Activated T-cell treated with anti-CD3 and anti-CD28 coated beads, Interleukin-2, amount 50 U/mL, for 24 hours (primary cell): ENCODE measurements around the gene DVL3.

Source experiments
- DNase-seq: peaks from one replicate; pipeline ENCODE4 v3.0.0-alpha.2; 2020
- H3K27ac Mint-ChIP-seq: 2 replicates; pipeline ENCODE4 v1.8.0; 2020; ENCODE audit warnings: mild to moderate bottlenecking, mixed read lengths
- H3K27me3 Mint-ChIP-seq: 2 replicates; pipeline ENCODE4 v1.8.0; 2020; ENCODE audit warnings: mixed read lengths
- H3K36me3 Mint-ChIP-seq: 2 replicates; pipeline ENCODE4 v1.8.0; 2020; ENCODE audit warnings: low read depth, mixed read lengths
- H3K4me1 Mint-ChIP-seq: 2 replicates; pipeline ENCODE4 v1.8.0; 2020; ENCODE audit warnings: low read depth, mixed read lengths
- H3K4me3 Mint-ChIP-seq: 2 replicates; pipeline ENCODE4 v1.8.0; 2020; ENCODE audit warnings: mild to moderate bottlenecking, moderate library complexity, mixed read lengths
- H3K9me3 Mint-ChIP-seq: 2 replicates; pipeline ENCODE4 v1.8.0; 2020; ENCODE audit warnings: mixed read lengths

Gene DVL3

DNA sequence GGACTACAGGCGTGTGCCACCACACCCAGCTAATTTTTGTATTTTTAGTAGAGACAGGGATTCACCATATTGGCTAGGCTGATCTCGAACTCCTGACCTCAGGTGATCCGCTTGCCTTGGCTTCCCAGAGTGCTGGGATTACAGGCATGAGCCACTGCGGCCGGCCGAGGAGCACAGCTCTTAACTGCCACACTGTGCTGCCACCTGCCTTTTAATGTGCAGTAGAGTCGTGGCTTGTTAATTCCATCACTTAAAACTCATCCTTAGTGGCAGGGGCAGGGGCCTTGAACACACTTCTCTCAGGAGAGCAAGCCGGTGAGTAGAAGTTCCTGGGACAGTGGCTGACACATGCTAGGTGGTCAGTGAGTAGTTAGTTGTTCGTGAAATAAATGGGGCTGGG is 43.3 kb downstream of the DVL3 start:
- DNase-seq: no peak
- no peaks in the 10 kb centered on the region for H3K4me1 Mint-ChIP-seq
- H3K4me3 Mint-ChIP-seq: no peak overlapping the region
- no peaks in the 10 kb centered on the region for H3K27me3 Mint-ChIP-seq
- no peak overlapping the region for H3K27ac Mint-ChIP-seq
- H3K36me3 Mint-ChIP-seq: peaks cover 31% of the 10 kb centered on the region
- no peaks in the 10 kb centered on the region for H3K9me3 Mint-ChIP-seq

DNA sequence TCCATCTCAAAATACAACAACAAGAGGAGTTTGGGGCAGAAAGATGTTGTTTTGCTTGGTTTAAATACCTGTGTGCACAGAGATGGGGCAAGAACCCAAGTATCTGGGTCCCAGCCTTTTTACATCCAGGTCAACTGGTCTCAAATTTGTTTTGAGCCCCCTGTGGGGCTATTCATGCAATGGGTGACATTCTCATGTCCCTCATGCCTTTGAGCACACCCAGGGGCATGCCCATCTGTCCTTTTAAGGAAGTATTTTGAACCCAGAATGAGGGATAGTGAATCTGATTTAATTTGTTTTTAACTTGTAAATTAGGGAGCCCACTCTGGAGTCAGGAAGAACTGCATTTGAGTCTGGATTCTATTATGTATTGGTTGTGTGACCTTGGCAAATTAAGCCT is 45.6 kb downstream of the DVL3 start:
- peaks cover 3% of the 10 kb centered on the region for H3K27me3 Mint-ChIP-seq
- no peaks in the 10 kb centered on the region for H3K4me1 Mint-ChIP-seq
- no peak overlapping the region for H3K27ac Mint-ChIP-seq
- H3K36me3 Mint-ChIP-seq: peaks cover 8% of the 10 kb centered on the region
- H3K4me3 Mint-ChIP-seq: no peak overlapping the region
- DNase-seq: no peak
- no peaks in the 10 kb centered on the region for H3K9me3 Mint-ChIP-seq

DNA sequence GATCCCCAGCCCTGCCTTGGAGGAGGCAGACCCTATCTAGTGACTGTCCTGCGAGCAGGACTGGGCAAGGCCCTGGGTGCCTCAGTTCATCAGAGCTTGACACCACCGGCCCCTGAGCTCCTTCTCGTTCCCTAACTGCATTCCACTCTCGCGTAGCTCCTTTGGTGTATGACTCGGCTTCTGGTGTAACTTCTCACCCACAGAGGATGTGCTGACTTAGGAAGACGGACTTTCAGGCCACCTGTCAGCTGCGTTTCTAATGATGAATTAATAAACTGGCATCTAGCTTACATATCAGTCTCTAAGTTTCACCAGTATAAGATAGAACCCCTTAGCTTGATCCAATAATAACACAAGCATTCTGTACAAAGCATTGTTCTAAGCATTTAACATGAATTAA is 48.3 kb downstream of the DVL3 start:
- H3K4me1 Mint-ChIP-seq: no peaks in the 10 kb centered on the region
- H3K27me3 Mint-ChIP-seq: peaks cover 17% of the 10 kb centered on the region
- no peaks in the 10 kb centered on the region for H3K9me3 Mint-ChIP-seq
- no peak overlapping the region for H3K27ac Mint-ChIP-seq
- H3K4me3 Mint-ChIP-seq: no peak overlapping the region
- no peak for DNase-seq
- no peaks in the 10 kb centered on the region for H3K36me3 Mint-ChIP-seq

DNA sequence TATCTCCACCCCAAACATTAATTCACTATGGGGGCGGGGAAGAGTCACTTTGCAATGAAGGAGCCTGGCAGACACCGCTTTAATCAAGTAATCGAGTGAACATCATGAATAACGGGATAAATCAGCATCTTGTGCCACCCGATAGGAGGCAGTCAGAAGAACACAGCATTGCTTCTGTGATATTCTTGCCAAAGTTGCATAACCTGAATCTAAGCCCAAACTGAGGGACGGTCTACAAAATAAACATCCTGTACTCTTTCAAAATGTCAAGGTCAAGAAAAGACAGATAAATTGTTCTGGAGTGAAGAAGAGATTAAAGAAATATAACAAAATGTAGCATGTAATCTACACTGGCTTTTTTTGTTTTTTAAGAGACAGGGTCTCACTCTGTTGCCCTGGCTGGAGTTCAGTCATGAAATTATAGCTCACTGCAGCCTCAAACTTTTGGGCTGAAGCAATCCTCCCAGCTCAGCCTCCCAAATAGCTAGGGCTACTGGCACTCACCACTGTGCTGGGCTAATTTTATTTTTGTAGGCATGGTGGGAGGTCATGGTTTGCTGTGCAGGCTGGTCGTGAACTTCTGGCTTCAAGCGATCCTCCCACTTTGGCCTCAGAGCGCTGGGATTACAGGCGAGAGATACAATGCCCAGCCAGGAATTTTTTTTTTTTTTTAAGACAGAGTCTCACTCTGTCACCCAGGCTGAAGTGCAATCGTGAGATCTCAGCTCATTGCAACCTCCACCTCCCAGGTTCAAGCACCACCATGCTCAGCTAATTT is 54.2 kb downstream of the DVL3 start:
- Mint-ChIP-seq H3K4me1 (no peaks in the 10 kb centered on the region), H3K27ac (no peak overlapping the region), H3K9me3 (no peaks in the 10 kb centered on the region), H3K36me3 (no peaks in the 10 kb centered on the region), H3K4me3 (no peak overlapping the region), H3K27me3 (peaks cover 17% of the 10 kb centered on the region)
- DNase-seq: no peak

DNA sequence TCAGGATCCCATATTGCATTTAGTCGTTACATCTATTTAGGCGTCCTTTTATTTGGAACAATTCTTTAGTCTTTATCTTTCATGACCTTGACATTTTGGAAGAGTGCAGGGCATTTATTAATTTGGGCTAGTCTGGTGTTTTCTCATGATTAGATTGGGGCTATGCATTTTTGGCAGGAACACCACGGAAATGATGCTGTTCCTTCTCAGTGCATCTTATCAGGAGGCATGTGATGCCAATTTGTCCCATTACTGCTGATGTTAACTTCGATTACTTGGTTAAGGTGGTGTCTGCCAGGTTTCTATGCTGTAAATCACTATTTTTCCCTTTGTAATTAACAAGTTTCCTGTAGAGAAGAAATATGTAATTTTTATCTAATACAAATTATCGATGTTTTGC is 56.1 kb downstream of the DVL3 start:
- Mint-ChIP-seq H3K36me3 (no peaks in the 10 kb centered on the region), H3K9me3 (no peaks in the 10 kb centered on the region), H3K4me1 (no peaks in the 10 kb centered on the region), H3K27me3 (peaks cover 18% of the 10 kb centered on the region), H3K4me3 (no peak overlapping the region), H3K27ac (no peak overlapping the region)
- DNase-seq: no peak

DNA sequence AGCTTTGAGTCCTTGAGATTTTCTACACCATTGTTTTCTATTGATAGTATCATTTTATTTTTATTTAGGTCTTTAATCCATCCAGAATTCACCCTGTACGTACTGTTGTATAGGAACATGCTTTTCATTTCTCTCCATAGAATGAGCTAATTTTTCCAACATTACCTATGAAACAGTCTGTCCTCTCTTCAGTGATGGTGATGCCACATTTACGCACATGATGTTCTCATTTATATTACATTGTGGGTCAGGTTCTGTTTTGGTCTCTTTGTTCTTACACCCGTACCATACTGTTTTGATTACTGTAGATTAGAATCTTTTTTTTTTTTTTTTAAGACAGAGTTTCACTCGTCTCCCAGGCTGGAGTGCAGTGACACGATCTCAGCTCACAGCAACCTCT is 56.5 kb downstream of the DVL3 start:
- DNase-seq: no peak
- Mint-ChIP-seq H3K9me3 (no peaks in the 10 kb centered on the region), H3K4me1 (no peaks in the 10 kb centered on the region), H3K27me3 (peaks cover 13% of the 10 kb centered on the region), H3K4me3 (no peak overlapping the region), H3K27ac (no peak overlapping the region), H3K36me3 (no peaks in the 10 kb centered on the region)

DNA sequence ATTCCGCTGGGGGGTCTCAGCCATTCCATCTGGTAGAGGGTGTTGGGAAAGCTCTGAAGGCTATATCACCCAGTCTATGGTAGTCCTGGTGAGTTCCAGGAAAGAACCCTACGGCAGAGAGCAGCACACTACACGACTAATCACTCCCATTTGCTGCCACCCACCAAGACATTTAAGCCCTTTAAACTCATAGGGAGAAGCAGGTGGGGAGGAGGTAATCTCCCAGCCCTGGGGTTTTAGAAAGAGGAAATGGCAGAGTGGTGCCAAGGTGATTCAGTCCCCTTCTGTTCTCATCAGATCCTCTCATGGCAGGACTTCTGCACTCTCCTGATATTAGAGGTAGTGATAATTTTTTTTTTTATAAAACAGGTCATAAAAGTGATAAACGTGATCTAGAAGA is 63.6 kb downstream of the DVL3 start:
- Mint-ChIP-seq H3K36me3 (no peaks in the 10 kb centered on the region), H3K4me1 (no peaks in the 10 kb centered on the region), H3K27me3 (peaks cover 20% of the 10 kb centered on the region), H3K4me3 (no peak overlapping the region), H3K27ac (no peak overlapping the region), H3K9me3 (no peaks in the 10 kb centered on the region)
- no peak for DNase-seq

DNA sequence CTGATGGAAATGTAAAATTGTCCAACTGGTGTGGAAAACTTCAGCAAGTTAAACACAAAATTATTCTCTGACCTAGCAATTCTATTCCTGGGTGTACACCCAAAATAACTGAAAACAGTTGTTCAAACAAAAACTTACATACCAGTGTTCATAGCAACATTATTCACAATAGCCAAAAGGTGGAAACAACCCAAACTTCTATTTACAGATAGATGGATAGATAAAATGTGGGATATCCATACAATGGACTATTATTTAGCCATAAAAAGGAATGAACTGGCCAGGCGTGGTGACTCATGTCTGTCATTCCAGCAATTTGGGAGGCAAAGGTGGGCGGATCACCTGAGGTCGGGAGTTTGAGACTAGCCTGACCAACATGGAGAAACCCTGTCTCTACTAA is 67.3 kb downstream of the DVL3 start:
- H3K27ac Mint-ChIP-seq: no peak overlapping the region
- H3K4me1 Mint-ChIP-seq: no peaks in the 10 kb centered on the region
- H3K9me3 Mint-ChIP-seq: no peaks in the 10 kb centered on the region
- no peak overlapping the region for H3K4me3 Mint-ChIP-seq
- DNase-seq: no peak
- H3K27me3 Mint-ChIP-seq: peaks cover 32% of the 10 kb centered on the region
- H3K36me3 Mint-ChIP-seq: no peaks in the 10 kb centered on the region
